Right ventricle myocardium superior (tissue), 1 donor: ENCODE data around the gene KDM7A. TPM values are rescaled to one million over a fixed set of nuclear protein-coding genes. Genes with fewer than 3 reads are reported as not detected.

ENCODE experiments used
- ATAC-seq: fragments of 200-7000 bp; cut with Tn5 transposase; one replicate; pipeline ENCODE4 v1.9.1; 2020; ENCODE audit warnings: mild to moderate bottlenecking; ENCODE audit not compliant: poor library complexity
- DNase-seq: peaks from one replicate; pipeline ENCODE4 v3.0.0-alpha.2; 2020
- intact Hi-C: fragments of 100-400 bp; cut with DNase I; formaldehyde crosslinking; loops from one replicate; pipeline ENCODE4 v1.11.2; 2022
- total RNA-seq: library from RNA; stranded (reverse); fragmentation: NEBNext Ultra II Directional; extraction: Animal tissue kit (Norgen Biotek cat#: 25700); gene quantifications from one replicate; pipeline ENCODE4 v1.2.1, GENCODE V29; 2021
- donor health status: DM: no; HTN: yes; CAD: no; lungs with severe emphysema.

Gene KDM7A
- total RNA-seq, 1 donor from 2014 or later = 11.9 TPM

DNA sequence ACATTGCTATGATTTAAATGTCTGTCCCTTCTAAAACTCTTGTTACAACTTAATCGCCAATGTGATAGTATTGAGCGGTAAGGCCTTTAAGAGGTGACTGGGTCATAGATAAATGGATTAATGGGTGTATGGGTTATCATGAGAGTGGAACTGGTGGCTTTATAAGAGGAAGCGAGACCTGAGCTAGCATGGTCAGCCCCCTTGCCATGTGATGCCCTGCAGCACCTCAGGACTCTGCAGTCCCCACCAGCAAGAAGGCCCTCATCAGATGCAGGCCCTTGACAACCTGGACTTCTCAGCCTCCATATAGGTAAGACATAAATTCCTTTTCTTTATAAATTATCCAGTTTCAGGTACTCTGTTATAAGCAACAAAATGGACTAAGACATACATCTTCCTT lies 129.6 kb downstream of the KDM7A start:
- DNase-seq (no peak), ATAC-seq (no peak)
- intact Hi-C loops = no loop called here

DNA sequence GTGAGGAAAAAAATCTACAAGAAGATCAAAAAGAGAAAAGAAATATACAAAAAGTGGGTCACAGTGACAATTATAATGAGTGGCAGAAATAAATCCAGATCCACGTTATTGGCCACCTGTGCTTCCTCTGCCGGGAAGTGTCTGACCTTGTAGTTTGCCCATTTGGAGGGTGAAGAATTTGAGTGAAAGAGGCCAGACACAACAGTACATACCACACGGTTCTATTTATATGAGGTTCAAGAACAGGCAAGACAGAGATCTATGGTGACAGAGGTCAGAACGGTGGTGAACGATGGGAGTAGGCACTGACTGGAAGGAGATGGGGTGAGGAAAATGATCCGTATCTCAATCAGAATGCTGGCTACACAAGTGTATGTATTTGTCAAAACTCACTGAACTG lies 131.1 kb downstream of the KDM7A start:
- ATAC-seq (peak; percentile 61), DNase-seq (no peak)
- intact Hi-C loops = no loop called here

DNA sequence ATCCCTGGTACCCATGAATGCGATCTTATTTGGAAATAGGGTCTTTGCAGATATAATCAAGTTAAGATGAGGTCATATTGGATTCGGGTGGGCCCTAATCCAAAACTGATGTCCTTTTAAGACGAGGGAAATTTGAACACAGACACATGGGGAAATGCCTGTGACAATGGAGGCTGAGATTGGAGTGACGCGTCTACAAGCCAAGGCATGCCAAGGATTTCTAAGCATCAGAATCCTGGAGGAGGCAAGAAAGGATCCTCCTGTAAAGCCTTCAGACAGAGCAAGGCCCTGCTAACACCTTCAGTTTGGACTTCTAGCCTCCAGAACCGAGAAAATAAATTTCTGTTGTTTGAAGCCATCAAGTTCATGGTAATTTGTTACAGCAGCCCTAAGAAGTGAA lies 132.5 kb downstream of the KDM7A start:
- DNase-seq = no peak
- no peak for ATAC-seq
- intact Hi-C loops = no loop called here

DNA sequence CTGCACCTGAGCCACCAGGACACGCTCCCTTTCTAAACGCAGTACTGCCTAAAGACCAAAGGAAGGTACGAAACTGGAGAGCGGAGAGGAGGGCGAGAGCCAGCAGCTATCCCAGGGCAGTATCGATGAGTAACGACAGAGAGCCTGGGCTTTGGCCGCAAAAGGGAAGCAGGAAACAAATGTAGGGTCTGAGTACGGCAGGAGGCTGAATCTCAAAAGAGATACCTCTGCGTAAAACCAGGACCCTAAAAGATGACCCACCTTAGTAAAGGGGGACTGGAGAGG lies 134.5 kb downstream of the KDM7A start:
- ATAC-seq (no peak), DNase-seq (no peak)
- intact Hi-C loops = no loop called here

DNA sequence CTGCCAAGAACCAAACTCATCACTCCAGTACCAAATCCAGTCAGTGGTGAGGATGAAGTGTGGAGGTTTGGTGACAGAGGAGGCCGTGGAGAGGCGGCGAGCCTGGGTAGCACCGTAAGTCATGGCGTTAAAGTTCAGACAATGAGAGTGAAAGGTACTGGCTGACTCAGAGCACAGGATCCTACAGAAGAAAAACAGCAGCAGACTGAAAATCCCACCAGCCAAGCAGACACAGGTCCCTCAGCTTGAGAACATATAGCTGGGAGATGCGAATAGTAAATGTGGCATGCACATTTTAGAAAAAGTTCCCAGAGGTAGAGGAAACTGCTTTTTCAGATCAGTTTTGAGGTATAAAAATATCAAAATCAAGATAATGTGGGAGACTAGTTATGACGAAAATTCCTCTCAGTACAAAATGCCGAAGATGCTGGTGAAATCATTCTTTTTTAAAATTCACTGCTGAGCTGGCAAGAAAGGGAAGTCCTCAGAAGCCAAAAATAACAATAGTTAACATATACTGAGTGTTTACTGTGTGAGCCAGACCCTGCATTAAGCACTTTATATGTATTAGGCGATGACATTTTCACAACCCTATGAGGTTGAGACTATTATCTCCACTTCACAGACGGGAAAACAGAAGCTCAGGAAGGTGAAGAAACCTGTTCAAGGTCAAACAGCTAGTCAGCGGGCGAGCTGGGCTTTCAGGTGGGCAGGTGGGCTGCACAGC lies 135.0 kb downstream of the KDM7A start:
- ATAC-seq (no peak), DNase-seq (no peak)
- intact Hi-C loops = no loop called here

DNA sequence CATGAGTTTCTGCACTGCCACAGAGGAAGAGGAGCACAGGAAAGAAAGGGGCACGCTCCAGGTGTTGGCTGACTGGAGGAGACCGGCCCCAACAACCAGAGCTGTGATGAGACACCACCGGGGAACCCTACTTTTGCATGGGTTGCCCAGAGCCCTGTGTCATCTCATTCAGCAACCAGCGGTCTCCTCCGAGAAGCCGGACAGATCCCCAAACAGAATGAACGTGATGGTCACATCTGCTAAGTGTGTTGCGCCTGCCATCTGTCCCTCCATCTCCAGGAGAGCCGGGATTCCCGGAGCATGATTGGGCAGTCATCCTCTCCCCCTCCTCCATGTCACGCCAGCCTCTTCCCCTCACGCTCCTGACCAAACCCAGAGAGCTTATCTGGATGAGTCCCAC lies 136.9 kb downstream of the KDM7A start:
- no peak for ATAC-seq
- no peak for DNase-seq
- intact Hi-C loops = no loop called here

DNA sequence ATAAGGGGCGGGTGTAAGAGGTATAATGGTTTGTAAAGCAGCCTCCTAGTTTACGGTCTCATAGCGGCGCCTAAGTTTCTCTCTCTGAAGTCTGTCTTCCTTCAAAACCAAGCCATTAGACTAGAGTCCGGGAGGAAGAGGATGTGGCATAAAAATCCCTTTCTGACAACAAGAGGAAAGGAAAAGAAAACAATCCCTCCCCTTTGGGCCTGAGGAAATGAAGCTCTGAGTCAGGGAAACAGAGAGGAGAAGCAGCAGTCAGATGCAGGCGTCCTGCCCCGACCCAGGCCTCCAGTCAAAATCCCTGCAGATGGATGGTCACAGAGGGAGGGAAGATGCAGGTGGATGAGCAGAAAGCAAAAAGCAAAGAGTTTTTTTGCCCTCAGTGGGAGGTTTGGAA lies 137.7 kb downstream of the KDM7A start:
- DNase-seq = no peak
- ATAC-seq = no peak
- intact Hi-C loops = no loop called here

DNA sequence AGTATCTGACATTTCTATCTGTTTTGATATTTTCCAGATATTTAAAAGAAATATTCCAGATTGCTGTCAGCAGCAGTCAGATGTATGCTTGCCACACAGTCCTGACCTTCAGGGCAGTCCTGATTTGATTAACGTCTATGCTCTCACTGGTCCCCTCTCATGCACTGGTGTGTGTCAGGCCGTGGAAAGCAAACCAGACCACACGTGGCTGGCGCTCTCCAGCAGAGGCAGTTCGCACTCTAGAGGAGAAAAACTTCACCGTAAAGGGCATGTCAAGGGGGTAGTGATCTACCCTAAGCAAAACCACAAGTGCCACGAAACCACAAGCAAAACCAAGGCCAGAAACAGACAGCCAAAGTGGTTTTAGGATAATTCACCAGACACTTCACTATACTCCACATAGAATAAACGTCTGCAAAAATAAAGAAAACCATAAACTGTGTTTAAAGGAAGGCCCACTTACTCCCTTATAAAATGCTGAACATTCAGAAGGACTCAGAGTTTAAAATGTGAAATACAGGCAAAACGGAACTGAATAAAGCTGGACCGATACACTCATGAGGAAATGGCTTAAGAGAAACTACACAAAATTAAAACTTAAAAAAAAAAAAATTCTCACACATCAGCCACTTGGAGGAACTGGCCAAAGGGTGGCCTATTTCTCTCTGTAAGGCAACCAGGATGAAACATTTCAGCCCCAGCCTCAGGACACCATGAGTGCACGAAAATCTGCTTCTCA lies 140.4 kb downstream of the KDM7A start:
- no peak for DNase-seq
- intact Hi-C loops = no loop called here
- peak; percentile 64 for ATAC-seq

DNA sequence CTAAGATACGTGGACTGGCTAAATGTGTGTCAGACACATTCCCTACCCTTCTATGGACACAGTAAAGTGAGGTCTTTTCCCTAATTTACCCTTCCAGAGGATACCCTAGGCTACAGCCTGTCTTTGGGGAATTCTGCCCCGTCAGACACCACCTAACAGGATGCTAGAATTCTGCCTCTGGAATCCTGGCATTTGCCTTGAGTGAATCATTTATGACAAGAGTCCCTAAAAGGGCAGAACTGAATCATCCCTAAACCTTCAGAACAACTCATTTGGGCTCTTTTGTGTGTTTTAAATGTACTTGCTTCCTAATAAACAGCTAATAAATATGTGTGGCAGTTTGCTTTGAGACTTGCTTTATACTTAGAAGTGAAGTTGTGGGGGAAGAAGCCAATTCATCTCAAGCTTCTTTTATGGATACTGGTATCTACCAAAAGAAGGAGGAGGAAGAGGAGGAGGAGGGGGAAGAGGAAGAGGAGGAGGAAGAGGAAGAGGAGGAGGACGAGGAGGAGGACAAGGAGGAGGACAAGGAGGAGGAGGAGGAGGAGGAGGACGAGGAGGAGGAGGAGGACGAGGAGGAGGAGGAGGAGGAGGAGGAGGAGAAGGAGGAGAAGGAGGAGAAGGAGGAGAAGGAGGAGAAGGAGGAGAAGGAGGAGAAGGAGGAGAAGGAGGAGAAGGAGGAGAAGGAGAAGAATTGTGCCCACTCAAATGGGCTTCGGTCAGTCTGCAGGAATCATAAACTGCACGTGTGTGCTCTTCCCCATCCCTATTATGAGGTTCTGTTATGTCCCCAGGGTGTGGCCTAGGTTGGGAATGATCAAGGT lies 141.2 kb downstream of the KDM7A start:
- no peak for DNase-seq
- ATAC-seq = no peak
- intact Hi-C loops = no loop called here

Other genes starting within 250 kb of the KDM7A start
- 10.5 TPM for gene PARP12, start 114.0 kb downstream of the KDM7A start, total RNA-seq
- gene SLC37A3, start 221.5 kb upstream of the KDM7A start, total RNA-seq = 9.5 TPM
- gene RAB19, start 227.1 kb upstream of the KDM7A start, total RNA-seq = not detected